Activated naive CD8-positive, alpha-beta T cell treated with anti-CD3 and anti-CD28 coated beads, Interleukin-2, amount 50 U/mL, for 16 hours (primary cell): ENCODE data around the gene TINAGL1.

Source experiments
- DNase-seq: peaks from one replicate; pipeline ENCODE4 v3.0.0-alpha.2; 2020; ENCODE audit warnings: low read depth, low spot score

TINAGL1 gene

DNA sequence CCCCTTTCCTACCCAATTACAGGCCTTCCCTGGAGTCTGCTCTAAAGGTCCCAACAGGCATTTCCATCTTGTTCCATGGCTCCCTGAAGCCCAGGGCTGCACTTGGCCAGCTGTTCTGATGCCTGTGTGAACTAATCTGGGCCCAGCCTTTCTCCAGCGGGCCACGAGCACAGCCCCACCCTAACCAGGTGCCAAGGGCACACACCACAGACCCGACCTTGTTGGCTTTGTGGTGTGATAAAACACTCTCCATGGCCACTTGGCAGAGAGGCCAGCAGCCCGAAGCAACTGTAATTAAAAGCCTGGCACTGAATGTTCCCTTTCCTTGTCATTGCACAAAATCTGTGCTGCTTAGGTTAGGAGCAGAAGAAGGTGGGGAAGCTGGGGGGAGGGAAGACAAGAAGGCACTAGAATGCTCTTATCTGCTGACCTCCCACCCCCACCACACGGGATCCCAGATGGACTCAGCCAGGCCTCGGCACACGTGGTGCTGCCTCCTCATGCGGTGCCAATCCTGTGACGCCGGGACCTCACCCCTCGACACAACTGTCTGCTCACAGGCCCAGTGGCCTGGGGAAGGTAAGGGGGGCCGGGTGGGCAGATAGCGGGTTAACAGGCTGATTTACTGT is 51.1 kb downstream of the TINAGL1 start:
- DNase-seq, result no peak

DNA sequence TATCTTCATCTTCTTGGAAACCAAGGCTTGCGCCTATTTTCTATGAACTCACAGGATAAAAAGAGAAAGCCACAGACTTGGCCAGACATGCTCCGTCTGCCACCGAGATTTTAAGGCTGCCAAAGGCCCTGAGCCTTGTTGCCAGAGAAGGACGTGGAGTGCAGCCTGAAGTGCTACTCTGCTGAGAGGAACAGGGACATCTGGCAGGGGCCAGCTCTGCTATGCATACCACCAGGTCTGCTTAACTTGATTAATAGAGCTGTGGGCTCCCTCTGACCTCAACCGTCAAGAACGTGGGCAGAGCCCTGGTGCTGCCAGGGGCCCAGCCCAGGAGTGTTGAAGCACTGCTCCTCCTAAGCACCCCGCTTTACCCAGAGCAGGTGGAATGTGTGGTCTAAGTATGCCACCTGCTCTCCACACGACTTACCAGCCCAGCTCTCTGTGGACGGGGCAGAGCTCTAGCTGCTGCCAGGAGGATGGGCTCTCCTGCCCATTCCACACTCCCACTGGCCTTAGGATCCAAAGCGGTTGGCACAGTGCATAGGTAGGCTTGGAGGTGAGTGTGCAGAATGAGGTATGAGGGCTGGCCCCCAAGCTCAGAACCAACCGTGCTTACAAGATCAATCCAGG is 51.7 kb downstream of the TINAGL1 start:
- no peak for DNase-seq

DNA sequence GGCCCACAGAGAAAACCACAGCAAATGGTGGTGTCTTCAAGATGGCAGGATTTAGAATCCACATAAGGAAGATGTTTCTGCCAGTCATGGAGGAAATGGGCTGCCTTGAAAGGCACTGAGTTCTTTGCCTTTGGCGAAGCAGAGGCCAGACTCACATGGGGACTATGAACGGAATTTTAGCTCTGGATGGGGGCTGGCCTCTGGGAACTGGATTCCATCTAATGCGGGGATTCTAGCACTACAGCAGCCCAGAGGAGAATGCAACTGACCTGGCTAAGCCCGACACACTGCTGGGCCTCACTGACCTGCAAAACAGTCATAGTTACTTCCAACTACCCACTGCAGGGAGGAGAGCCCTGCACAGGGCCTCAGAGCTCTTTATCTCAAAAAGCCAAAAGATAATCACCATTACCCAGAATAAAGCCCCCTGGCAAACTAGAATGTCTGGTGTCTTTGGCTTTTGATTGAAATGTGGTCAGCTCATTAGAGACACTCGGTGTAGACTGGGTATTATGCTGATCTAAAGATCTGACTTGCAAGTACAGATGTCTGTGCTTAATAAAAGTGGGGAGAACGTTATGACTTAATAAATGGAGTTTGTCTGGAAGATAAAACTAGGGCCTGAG is 52.7 kb downstream of the TINAGL1 start:
- DNase-seq, result no peak

DNA sequence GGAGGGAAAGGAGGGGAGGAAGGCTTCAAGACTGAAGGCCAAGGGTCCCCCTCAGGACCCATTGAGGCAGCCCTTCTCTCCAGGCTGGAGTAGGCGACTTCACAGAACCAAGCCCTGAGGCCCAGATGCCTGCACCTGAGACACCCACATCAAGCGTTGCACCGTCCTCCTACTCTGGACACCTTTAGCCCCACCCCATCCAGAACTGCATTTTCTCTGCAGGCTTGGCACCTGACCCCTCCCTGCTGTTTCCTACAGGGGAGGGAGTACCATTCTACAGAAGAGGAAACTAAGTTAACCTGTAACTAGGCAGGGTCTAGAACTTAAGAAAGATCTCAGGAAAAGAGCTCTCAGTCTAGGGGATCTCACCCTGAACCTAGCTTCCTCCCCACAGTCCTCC is 56.3 kb downstream of the TINAGL1 start:
- no peak for DNase-seq

DNA sequence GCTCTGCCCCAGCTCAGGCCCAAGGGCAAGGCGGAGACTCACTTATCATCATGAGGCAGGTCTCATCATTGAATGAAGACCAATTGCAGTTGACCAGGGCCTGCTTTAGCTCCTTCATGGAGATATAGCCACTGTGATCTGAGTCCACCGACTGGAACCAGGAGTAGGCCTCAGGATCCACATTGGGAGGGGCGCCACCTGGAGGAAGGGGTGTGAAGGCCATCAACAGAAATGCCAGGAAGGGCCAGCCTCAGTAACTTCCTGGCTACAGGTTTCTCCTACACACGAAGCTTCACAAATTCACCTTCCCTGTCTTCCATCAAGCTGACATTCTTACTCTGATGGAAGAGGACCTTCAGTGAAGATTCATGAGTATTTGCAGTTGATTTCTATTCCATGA is 56.8 kb downstream of the TINAGL1 start:
- DNase-seq, result no peak
